RPMI7951 (cell line): ENCODE results near the gene PPP1R1C. TPM values are rescaled to one million over a fixed set of nuclear protein-coding genes. Genes with fewer than 3 reads are reported as not detected.

Experiments used
- DNase-seq: peaks from one replicate; pipeline ENCODE4 v3.0.0-alpha.2; 2012; ENCODE audit warnings: low read depth
- total RNA-seq: library from RNA; depleted of rRNA; stranded (reverse); fragments of >200 nt; shearing (Covaris generic); gene quantifications from 2 replicates; pipeline ENCODE4 v1.2.3, GENCODE V29; 2014

Gene PPP1R1C
- total RNA-seq, 1 experiment from 2014 or later, result 3.1 TPM

- no peak for DNase-seq
These were observed 14.6 kb upstream of the PPP1R1C start for GRCh38 chr2:181971032-181971431.

GRCh38 chr2:181972431-181973170 lies 13.1 kb upstream of the PPP1R1C start:
- DNase-seq, result peak; percentile 33

DNA sequence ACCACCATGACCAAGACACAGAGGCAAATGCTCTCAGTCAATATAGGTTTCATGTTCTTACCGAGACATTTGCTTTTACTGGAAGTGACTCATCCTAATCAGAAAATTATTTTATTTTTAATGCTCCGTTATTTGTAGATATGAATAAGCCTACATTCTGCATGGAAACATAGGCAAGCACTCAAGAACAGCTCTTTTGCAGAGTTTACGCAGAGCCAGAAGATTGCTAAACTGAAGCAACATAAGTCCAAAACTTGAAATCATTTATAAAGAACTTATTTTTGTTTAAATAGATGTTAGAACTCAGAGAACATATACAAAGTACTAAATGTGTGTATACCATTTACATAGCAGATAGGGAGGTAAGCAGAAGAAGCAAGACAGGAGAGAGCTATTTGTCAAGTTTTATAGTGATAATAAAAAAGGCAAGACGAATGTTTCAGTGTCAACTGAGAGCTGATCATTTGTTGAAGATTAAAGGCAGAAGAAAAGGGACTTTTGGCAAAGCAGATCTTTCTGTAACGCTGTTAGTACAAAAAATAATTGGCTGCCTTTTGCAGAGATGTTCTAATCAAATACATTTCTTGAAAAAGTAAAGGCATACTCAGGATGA lies 12.4 kb upstream of the PPP1R1C start:
- DNase-seq, result no peak

DNA sequence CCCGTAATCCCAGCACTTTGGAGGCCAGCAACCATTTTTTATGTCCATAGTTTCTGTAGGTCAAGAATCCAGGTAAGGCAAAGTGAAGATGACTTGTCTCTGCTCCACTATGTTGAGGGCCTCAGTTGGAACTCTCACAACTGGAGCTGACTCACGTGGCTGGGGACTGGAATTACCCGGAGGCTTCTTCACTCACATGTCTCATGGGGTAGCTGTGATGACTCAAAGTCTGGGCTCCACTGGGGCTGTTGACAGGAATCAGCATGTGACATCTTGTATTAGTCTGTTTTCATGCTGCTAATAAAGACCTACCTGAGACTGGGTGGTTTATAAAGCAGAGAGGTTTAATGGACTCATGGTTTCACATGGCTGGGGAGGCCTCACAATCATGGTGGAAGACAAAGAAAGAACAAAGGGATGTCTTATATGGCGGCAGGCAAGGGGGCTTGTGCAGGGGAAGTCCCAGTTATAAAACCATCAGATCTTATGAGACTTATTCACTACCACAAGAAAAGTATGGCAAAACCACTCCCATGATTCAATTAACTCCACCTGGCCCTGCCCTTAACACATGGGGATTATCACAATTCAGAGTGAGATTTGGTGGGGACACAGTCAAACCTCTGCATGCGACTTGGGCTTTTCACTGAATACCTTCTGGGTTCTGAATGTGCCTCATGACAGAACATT lies 7.8 kb upstream of the PPP1R1C start:
- DNase-seq, result peak; percentile 92

DNA sequence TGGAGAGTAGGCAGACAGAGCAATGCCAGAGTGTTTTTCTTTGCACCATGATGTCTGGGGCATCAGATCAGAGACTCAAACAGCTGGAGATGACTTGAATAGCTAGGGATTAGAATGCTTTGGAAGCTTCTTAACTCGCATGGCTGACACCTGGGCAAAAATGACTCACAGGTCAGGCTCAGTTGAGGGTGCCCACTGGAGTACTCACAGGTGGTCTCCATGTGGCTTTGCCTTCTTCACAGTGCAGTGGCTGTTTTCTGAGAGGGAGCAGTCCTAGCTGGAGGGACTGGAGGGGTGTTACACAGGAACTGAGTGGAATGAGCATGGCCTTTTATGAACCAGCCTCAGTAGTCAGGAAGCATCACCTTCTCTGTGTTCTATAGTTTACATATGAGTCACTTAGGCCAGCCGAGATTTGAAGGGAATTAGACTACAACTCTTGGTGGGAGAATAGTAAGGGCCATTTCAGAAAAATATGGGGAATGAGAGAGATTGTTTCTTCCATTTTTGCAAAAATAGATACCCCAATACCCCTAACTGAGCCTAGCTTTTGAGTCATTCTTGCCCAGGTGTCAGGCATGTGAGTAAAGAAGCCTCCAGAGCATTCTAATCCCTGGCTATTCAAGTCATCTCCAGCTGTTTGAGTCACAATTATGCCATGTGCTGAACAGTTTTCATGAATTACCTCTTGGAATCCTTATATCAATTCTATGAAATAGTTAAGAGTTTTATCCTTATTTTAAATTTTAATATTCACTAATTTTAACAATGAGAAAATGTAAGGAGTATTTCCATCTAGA lies 7.1 kb upstream of the PPP1R1C start:
- peak; percentile 80 for DNase-seq

- no peak for DNase-seq
These were observed 1.6 kb upstream of the PPP1R1C start for GRCh38 chr2:181984060-181984459.

GRCh38 chr2:181984814-181985631 lies 630 bp upstream of the PPP1R1C start:
- no peak for DNase-seq

GRCh38 chr2:181988154-181988924 lies 2.7 kb downstream of the PPP1R1C start:
- no peak for DNase-seq

DNA sequence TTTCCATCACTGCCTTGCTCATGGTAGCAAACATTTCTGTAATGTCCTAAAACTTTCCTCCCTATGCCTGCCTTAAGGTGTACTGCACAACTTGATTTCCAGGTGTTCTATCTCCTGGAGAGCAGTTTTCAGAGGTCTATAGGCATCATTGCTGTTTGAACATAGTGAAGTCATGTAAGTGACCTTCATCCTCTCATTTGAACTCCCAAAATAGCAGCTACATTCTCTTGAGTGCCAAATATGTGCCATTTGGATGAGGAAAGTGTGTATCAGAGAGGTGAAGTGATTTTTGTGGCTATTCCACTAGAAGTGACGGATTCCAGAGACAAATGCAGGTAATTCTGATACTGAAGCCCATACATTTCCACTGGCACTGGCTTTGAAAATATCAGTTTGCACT lies 3.4 kb downstream of the PPP1R1C start:
- DNase-seq, result no peak

GRCh38 chr2:181991171-181991885 lies 5.7 kb downstream of the PPP1R1C start:
- no peak for DNase-seq

- no peak for DNase-seq
These were observed 7.1 kb downstream of the PPP1R1C start for GRCh38 chr2:181992776-181993175.

- DNase-seq, result no peak
These were observed 9.6 kb downstream of the PPP1R1C start for GRCh38 chr2:181995289-181995688.

- DNase-seq, result no peak
These were observed 12.6 kb downstream of the PPP1R1C start for GRCh38 chr2:181998041-181998835.

DNA sequence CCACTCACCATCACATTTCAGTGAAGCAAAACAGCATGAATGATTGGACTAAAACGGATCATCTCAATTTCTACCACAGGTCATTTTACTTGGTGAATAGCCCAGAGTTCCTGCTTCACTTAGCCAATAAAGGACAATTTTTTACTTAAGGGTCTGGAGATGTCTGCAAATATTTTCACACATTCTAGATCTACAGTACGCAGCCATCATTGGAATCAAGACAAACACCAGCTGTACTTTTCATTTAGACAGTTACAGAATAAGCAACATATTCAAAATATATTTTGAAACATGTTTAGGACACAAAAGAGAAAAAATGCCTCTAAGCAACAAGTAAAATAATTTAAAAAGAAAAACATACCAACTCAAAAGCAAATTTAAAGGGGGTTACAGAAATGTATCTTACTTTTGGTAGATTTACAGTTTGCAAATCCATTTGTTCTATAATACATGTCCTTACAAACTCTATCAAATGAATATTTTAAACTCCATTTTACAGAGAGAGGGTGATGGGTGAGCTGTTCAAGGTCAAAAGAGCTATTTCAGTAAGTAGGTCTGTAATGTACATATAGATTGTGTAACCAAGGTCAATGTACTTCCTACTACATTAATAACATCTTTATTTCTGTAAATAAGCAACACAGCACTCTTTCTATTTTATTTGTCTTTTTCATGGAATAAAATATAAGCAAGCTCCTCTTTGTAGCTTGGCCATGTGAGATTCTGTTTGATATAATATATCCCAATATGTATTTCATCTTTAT lies 13.4 kb downstream of the PPP1R1C start:
- DNase-seq, result no peak

- no peak for DNase-seq
These were observed 14.3 kb downstream of the PPP1R1C start for GRCh38 chr2:181999911-182000310.

DNA sequence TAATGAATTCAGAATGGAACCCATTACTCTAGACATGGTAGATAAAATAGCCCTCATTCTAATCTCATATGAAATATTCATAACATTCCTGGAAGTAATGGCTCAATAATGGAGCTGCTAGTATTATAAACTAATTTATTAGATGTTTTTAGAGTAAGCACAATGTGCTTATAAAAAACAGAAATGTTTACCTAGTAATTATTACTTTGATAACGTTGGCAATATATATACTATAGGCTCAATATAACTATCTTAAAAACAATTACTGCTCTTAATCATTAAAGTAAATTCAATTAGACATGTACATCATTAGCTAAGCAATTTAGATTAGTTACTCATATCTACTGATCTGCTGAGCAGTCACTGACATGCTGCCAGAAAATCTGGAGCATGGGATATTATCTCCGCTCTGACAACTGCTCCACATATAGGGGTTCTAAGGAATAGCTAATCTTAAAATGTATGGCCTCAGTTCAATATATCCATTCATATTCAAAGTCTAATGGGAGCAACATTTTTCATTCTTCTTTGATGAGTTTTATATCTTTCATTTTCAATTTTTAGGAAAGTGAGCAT lies 19.4 kb downstream of the PPP1R1C start:
- no peak for DNase-seq

GRCh38 chr2:182006595-182007341 lies 21.1 kb downstream of the PPP1R1C start:
- DNase-seq, result no peak
